SH-SY5Y (cell line): ENCODE measurements around the gene SSC5D.

Experiments
- GATA2 ChIP-seq: IDR thresholded peaks from 2 replicates; pipeline ENCODE4 v1.6.1; 2011; ENCODE audit warnings: mild to moderate bottlenecking, low read depth, low read length
- GATA3 ChIP-seq: IDR thresholded peaks from 2 replicates; pipeline ENCODE4 v1.6.1; 2011; ENCODE audit warnings: low read depth, mild to moderate bottlenecking, low read length, moderate library complexity

- TF ChIP-seq GATA2 = no peak
- TF ChIP-seq GATA3 = no peak
These were observed 28.7 kb upstream of the SSC5D start for GRCh38 chr19:55459551-55459949.
